ENCODE data around the gene MEF2D.

MEF2D gene

DNA sequence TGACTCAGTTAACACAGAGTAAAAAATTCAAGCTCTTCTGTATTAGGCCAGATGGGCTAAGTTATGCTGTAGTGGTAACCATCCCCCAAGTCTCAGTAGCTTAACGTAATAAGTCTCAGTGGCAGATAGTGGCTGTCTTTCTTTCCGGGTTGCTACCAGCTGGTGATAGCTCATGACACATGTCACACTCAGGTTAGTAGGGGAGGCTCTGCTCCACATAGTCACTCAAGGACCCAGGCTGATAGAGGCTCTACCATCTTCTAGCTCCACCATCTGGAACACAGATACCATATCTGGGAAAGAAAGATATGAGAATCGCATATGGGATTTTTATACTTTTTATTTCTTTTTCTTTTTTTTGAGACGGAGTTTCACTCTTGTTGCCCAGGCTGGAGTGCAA is 16.2 kb upstream of the MEF2D start:
- TF ChIP-seq, protein P1, sequence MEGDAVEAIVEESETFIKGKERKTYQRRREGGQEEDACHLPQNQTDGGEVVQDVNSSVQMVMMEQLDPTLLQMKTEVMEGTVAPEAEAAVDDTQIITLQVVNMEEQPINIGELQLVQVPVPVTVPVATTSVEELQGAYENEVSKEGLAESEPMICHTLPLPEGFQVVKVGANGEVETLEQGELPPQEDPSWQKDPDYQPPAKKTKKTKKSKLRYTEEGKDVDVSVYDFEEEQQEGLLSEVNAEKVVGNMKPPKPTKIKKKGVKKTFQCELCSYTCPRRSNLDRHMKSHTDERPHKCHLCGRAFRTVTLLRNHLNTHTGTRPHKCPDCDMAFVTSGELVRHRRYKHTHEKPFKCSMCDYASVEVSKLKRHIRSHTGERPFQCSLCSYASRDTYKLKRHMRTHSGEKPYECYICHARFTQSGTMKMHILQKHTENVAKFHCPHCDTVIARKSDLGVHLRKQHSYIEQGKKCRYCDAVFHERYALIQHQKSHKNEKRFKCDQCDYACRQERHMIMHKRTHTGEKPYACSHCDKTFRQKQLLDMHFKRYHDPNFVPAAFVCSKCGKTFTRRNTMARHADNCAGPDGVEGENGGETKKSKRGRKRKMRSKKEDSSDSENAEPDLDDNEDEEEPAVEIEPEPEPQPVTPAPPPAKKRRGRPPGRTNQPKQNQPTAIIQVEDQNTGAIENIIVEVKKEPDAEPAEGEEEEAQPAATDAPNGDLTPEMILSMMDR (IDR thresholded peaks at IDR 0.05), result no peak
- H3K36me3 ChIP-seq, result no peaks in the 10 kb centered on the region
- no peak overlapping the region for H3K4me3 ChIP-seq (ENCODE audit: low read depth in 1 of 2, low read length in 1 of 2)
- H3K4me1 ChIP-seq (ENCODE audit: control insufficient read depth in 1 of 2, insufficient read depth in 1 of 2, low read depth in 1 of 2, low read length in 1 of 2), result no peaks in the 10 kb centered on the region
- H3K9me3 ChIP-seq, result no peaks in the 10 kb centered on the region
- no peaks in the 10 kb centered on the region for H3K27me3 ChIP-seq
- no peak overlapping the region for H3K27ac ChIP-seq

DNA sequence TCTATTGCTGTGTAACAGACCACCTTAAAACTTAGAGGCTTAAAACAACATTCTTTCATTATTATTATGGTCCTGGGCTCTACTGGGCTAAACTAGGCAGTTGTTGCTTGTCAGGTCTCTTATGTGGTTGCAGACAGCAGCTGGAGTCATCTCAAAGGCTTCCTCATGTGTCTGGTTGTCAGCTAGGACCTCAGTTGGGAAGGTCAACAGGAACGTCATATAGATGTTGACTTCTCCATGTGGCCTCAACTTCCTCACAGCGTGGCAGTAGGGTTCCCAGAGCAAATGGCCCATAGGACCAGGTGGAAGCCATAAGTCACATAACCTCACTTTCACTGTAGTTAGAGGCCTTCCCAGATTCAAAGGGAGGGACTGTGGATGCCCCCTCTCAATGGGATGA is 15.4 kb upstream of the MEF2D start:
- Histone ChIP-seq H3K36me3 (no peaks in the 10 kb centered on the region), H3K4me3 (ENCODE audit: low read depth in 1 of 2, low read length in 1 of 2) (no peak overlapping the region), H3K9me3 (no peaks in the 10 kb centered on the region), H3K27ac (no peak overlapping the region), H3K27me3 (no peaks in the 10 kb centered on the region), H3K4me1 (ENCODE audit: control insufficient read depth in 1 of 2, insufficient read depth in 1 of 2, low read depth in 1 of 2, low read length in 1 of 2) (no peaks in the 10 kb centered on the region)
- TF ChIP-seq, protein P1 (IDR thresholded peaks at IDR 0.05), result no peak

DNA sequence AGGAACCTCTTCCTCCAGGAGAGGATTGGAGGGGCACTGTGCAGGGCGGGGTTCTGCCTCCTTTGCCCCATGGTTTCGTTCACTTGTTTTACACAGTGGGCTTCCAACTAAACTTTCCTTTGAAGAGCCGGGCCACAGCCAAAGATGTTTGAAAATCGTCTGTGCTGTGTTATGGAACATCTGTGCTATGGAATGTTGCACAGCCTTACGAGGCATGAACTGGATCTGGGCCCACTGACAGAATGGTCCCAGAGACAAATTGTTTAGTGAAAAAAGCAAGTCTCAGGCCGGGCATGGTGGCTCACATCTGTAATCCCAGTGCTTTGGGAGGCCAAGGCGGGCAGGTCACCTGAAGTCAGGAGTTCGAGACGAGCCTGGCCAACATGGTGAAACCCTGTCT is 12.6 kb upstream of the MEF2D start:
- Histone ChIP-seq H3K4me3 (ENCODE audit: low read depth in 1 of 2, low read length in 1 of 2) (no peak overlapping the region), H3K4me1 (ENCODE audit: control insufficient read depth in 1 of 2, insufficient read depth in 1 of 2, low read depth in 1 of 2, low read length in 1 of 2) (peaks cover 4 to 6% of the 10 kb centered on the region in 2 experiments), H3K27me3 (no peaks in the 10 kb centered on the region), H3K9me3 (no peaks in the 10 kb centered on the region), H3K27ac (no peak overlapping the region), H3K36me3 (no peaks in the 10 kb centered on the region)
- TF ChIP-seq, protein P1 (IDR thresholded peaks at IDR 0.05), result no peak

DNA sequence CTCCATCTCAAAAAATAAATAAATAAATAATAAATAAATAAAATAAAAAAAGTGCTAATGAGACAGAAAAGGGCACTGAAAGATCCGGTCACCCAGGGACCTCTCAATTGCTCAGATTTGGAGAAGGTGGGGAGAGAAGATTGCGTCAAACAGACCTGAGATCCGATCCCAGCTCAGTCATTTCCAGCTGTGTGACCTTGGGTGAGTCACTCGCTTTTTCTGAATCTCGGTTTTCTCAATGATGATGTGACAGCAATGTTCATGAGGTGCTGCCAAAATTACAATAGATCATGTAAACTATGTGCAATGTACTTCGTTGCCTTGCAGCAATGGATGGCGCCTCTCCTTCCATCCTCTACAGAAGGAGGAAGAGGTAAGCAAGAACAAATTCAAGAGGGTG is 11.1 kb upstream of the MEF2D start:
- Histone ChIP-seq H3K4me3 (ENCODE audit: low read depth in 1 of 2, low read length in 1 of 2) (no peak overlapping the region), H3K9me3 (no peaks in the 10 kb centered on the region), H3K4me1 (ENCODE audit: control insufficient read depth in 1 of 2, insufficient read depth in 1 of 2, low read depth in 1 of 2, low read length in 1 of 2) (peaks cover 4 to 10% of the 10 kb centered on the region in 2 experiments), H3K27me3 (no peaks in the 10 kb centered on the region), H3K36me3 (no peaks in the 10 kb centered on the region), H3K27ac (no peak overlapping the region)
- TF ChIP-seq, protein P1 (IDR thresholded peaks at IDR 0.05), result no peak

DNA sequence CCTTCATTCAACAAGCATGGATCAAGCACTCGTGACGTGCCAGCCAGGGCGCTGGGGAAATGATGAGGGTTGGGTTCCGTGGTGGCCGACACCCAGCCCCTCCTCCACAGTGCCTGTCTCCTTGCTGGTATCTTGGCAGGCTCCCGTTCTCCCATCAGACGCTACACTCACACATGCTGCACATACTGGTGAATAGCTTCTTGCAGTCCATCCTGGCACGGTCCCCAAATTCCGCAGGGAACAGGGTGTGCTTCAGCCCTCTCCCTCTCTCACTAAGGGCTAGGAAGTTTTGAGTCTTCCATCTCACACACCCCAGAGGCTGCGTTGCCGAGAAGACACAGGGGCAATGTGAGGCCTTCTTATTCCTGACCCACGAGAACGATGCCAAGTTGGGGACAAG is 10.1 kb upstream of the MEF2D start:
- H3K9me3 ChIP-seq, result no peaks in the 10 kb centered on the region
- H3K27me3 ChIP-seq, result no peaks in the 10 kb centered on the region
- H3K4me3 ChIP-seq (ENCODE audit: low read depth in 1 of 2, low read length in 1 of 2), result no peak overlapping the region
- no peaks in the 10 kb centered on the region for H3K36me3 ChIP-seq
- H3K4me1 ChIP-seq (ENCODE audit: control insufficient read depth in 1 of 2, insufficient read depth in 1 of 2, low read depth in 1 of 2, low read length in 1 of 2), result peaks cover 6 to 14% of the 10 kb centered on the region in 2 experiments
- no peak overlapping the region for H3K27ac ChIP-seq
- TF ChIP-seq, protein P1 (IDR thresholded peaks at IDR 0.05), result no peak

Measured in neutrophil (primary cell).